HepG2 (cell line): ENCODE results near the gene WDCP. TPM values are rescaled to one million over a fixed set of nuclear protein-coding genes. Genes with fewer than 3 reads are reported as not detected.

Source experiments
- CEBPZ ChIP-seq: IDR thresholded peaks from 2 replicates; pipeline ENCODE4 v1.6.1; 2012; ENCODE audit warnings: low read length, improper control_type of control experiment
- EP300 ChIP-seq, 3 experiments: sonication (generic) in 1 of 3; formaldehyde crosslinking in 1 of 3; IDR thresholded peaks; 2 replicates each; pipeline versions ENCODE4 v1.5.1 to v1.6.1; 2011 to 2020; ENCODE audit warnings: low read depth in 2 of 3, low read length in 2 of 3, borderline replicate concordance in 1 of 3, improper control_type of control experiment in 1 of 3, mild to moderate bottlenecking in 1 of 3, missing genetic modification reagents in 1 of 3, moderate library complexity in 1 of 3
- FOXM1 ChIP-seq: sonication (generic); formaldehyde crosslinking; IDR thresholded peaks from 2 replicates; pipeline ENCODE4 v1.5.0; 2020; ENCODE audit warnings: missing genetic modification reagents
- HMGXB3 ChIP-seq: sonication (generic); formaldehyde crosslinking; IDR thresholded peaks from 2 replicates; pipeline ENCODE4 v1.4.0; 2020; ENCODE audit warnings: missing genetic modification reagents, borderline replicate concordance
- HOMEZ ChIP-seq: IDR thresholded peaks from 2 replicates; pipeline ENCODE4 v1.6.1; 2016; ENCODE audit warnings: low read depth
- ISL2 ChIP-seq: sonication (generic); formaldehyde crosslinking; IDR thresholded peaks from 2 replicates; pipeline ENCODE4 v1.5.0; 2020; ENCODE audit warnings: missing genetic modification reagents
- KDM1A ChIP-seq: IDR thresholded peaks from 2 replicates; pipeline ENCODE4 v1.6.1; 2016; ENCODE audit warnings: missing compliant biosample characterization
- KDM5A ChIP-seq: fragments of 200-600 bp; sonication (generic); IDR thresholded peaks from 2 replicates; pipeline ENCODE4 v1.7.0; 2018; ENCODE audit warnings: antibody characterized with exemption, mild to moderate bottlenecking, low read length, borderline replicate concordance
- MYC ChIP-seq: sonication (generic); formaldehyde crosslinking; IDR thresholded peaks from 2 replicates; pipeline ENCODE4 v1.9.0; 2021; ENCODE audit warnings: missing genetic modification reagents, borderline replicate concordance
- NCOA2 ChIP-seq: sonication (generic); formaldehyde crosslinking; IDR thresholded peaks from 2 replicates; pipeline ENCODE4 v1.8.0; 2022; ENCODE audit warnings: inconsistent platforms
- PLRG1 ChIP-seq: fragments of 450-650 bp; conservative IDR thresholded peaks from 2 replicates; pipeline ENCODE4 v1.6.1; 2016
- RFX1 ChIP-seq: fragments of 450-650 bp; IDR thresholded peaks from 2 replicates; pipeline ENCODE4 v1.6.1; 2017
- SRY ChIP-seq: sonication (generic); formaldehyde crosslinking; IDR thresholded peaks from 2 replicates; pipeline ENCODE4 v1.8.0; 2022; ENCODE audit warnings: mild to moderate bottlenecking, missing genetic modification reagents
- STAT6 ChIP-seq: sonication (generic); formaldehyde crosslinking; IDR thresholded peaks from 2 replicates; pipeline ENCODE4 v1.4.0; 2020; ENCODE audit warnings: missing genetic modification reagents, mild to moderate bottlenecking, borderline replicate concordance
- TRIM24 ChIP-seq: sonication (generic); formaldehyde crosslinking; IDR thresholded peaks from 2 replicates; pipeline ENCODE4 v1.8.0; 2022; ENCODE audit warnings: mild to moderate bottlenecking, missing genetic modification reagents
- ZNF775 ChIP-seq: sonication (generic); formaldehyde crosslinking; IDR thresholded peaks from 2 replicates; pipeline ENCODE4 v1.4.0; 2020; ENCODE audit warnings: missing genetic modification reagents, mild to moderate bottlenecking, moderate library complexity, borderline replicate concordance
- ZSCAN29 ChIP-seq: sonication (generic); formaldehyde crosslinking; conservative IDR thresholded peaks from 2 replicates; pipeline ENCODE4 v1.4.0; 2020; ENCODE audit warnings: mild to moderate bottlenecking, missing genetic modification reagents
- ZSCAN9 ChIP-seq: IDR thresholded peaks from 2 replicates; pipeline ENCODE4 v1.6.1; 2016; ENCODE audit warnings: borderline replicate concordance
- polyA plus RNA-seq, 8 experiments: library from polyadenylated mRNA; depleted of rRNA in 3 of 8; stranded (reverse) in 7 of 8; unstranded in 1 of 8; fragments of >200 nt; fragmentation: Illumina TruSeq in 4 of 8; extraction: Trizol in 4 of 8; gene quantifications; 2 replicates each; pipeline versions ENCODE4 v1.2.1 to v1.2.3, GENCODE V29; 2011 to 2016; ENCODE audit warnings: low read depth in 4 of 8, missing spikeins in 1 of 8, mixed read lengths in 1 of 8; ENCODE audit not compliant: insufficient read depth in 1 of 8
- total RNA-seq, 5 experiments: library from RNA; depleted of rRNA; stranded (reverse); fragments of >200 nt; fragmentation: Illumina TruSeq; extraction: Trizol; gene quantifications; 2 replicates each; pipeline ENCODE4 v1.2.3, GENCODE V29; 2016; ENCODE audit warnings: low read depth in 1 of 5

WDCP gene
- total and polyA plus RNA-seq, 2 of the 13 experiments (the other 11 are each of a cell fraction or from before 2014, with no cell fraction given): 17.4 to 22.6 TPM

GRCh38 chr2:24022324-24022974, 24.7 kb downstream of the WDCP start (continued):
- no peak for TF ChIP-seq HMGXB3
- no peak for TF ChIP-seq ZNF775
- no peak for TF ChIP-seq ZSCAN29 (CRISPR knock-in tag)
- TF ChIP-seq TRIM24 (CRISPR knock-in tag): no peak
- peak; percentile 80 to 88 for TF ChIP-seq EP300 (IDR thresholded peaks at IDR 0.05; ENCODE audit: low read depth in 2 of 2, low read length in 2 of 2)
- TF ChIP-seq EP300 (CRISPR knock-in tag; IDR thresholded peaks at IDR 0.05; ENCODE audit: borderline replicate concordance): no peak; the same call in 1 of the 2 replicates
- no peak for TF ChIP-seq CEBPZ
- 0 out of 2 replicates have a peak, but pooled peaks have one; percentile 50 for TF ChIP-seq HOMEZ
- no peak for TF ChIP-seq PLRG1
- TF ChIP-seq FOXM1 (CRISPR knock-in tag): no peak
- TF ChIP-seq KDM5A: no peak
- TF ChIP-seq ZSCAN9 (CRISPR knock-in tag): no peak; the same call in 1 of the 2 replicates
- TF ChIP-seq ISL2 (CRISPR knock-in tag): peak; percentile 33; the same call in 1 of the 2 replicates
- peak; percentile 63 for TF ChIP-seq MYC (CRISPR knock-in tag)
- TF ChIP-seq NCOA2 (CRISPR knock-in tag): peak; percentile 88
- TF ChIP-seq KDM1A (CRISPR knock-in tag): no peak
- no peak for TF ChIP-seq STAT6 (CRISPR knock-in tag)
- no peak for TF ChIP-seq RFX1
- TF ChIP-seq SRY (CRISPR knock-in tag): no peak
